SH-SY5Y (cell line): ENCODE measurements around the gene SETD4.

ENCODE experiments used
- GATA2 ChIP-seq: IDR thresholded peaks from 2 replicates; pipeline ENCODE4 v1.6.1; 2011; ENCODE audit warnings: mild to moderate bottlenecking, low read depth, low read length
- GATA3 ChIP-seq: IDR thresholded peaks from 2 replicates; pipeline ENCODE4 v1.6.1; 2011; ENCODE audit warnings: low read depth, mild to moderate bottlenecking, low read length, moderate library complexity

- no peak for TF ChIP-seq GATA3
- no peak for TF ChIP-seq GATA2
Measured at GRCh38 chr21:36047139-36047538, 13.2 kb downstream of the SETD4 start.
